Endothelial cell of hepatic sinusoid (primary cell): Measurements from ENCODE around the gene FLYWCH1.

ENCODE experiments used
- in situ Hi-C: cut with HindIII; loops from 2 replicates; pipeline ENCODE4 v1.10.0; 2017; ENCODE audit warnings: low sequenced_read_pairs

The FLYWCH1 gene

GRCh38 chr16:2949705-2950352 is 38.1 kb downstream of the FLYWCH1 start:
- in situ Hi-C loops, result no loop called here

GRCh38 chr16:2950353-2950724 is 38.6 kb downstream of the FLYWCH1 start:
- in situ Hi-C loops, result no loop called here

- in situ Hi-C loops, result no loop called here
Measured at GRCh38 chr16:2950773-2951172, 39.0 kb downstream of the FLYWCH1 start.

- in situ Hi-C loops, result no loop called here
Measured at GRCh38 chr16:2952679-2953078, 40.9 kb downstream of the FLYWCH1 start.

GRCh38 chr16:2953706-2954627 is 42.2 kb downstream of the FLYWCH1 start:
- in situ Hi-C loops, result no loop called here

GRCh38 chr16:2954656-2955381 is 43.1 kb downstream of the FLYWCH1 start:
- in situ Hi-C loops, result no loop called here

GRCh38 chr16:2955438-2955778 is 43.7 kb downstream of the FLYWCH1 start:
- in situ Hi-C loops, result no loop called here

- in situ Hi-C loops, result no loop called here
Measured at GRCh38 chr16:2955779-2956578, 44.2 kb downstream of the FLYWCH1 start.

- in situ Hi-C loops, result no loop called here
Measured at GRCh38 chr16:2956579-2956956, 44.8 kb downstream of the FLYWCH1 start.

- in situ Hi-C loops, result no loop called here
Measured at GRCh38 chr16:2959206-2959605, 47.5 kb downstream of the FLYWCH1 start.

GRCh38 chr16:2960183-2961010 is 48.7 kb downstream of the FLYWCH1 start:
- in situ Hi-C loops, result no loop called here

GRCh38 chr16:2962334-2963073 is 50.8 kb downstream of the FLYWCH1 start:
- in situ Hi-C loops, result no loop called here

- in situ Hi-C loops, result no loop called here
Measured at GRCh38 chr16:2963074-2963722, 51.5 kb downstream of the FLYWCH1 start.

- in situ Hi-C loops, result no loop called here
Measured at GRCh38 chr16:2963723-2964474, 52.2 kb downstream of the FLYWCH1 start, which contains the start of gene KREMEN2. TSS of gene KREMEN2 (plus strand) at chr16:2964275. CDS start at chr16:2964521, 246 bp downstream.

- in situ Hi-C loops, result no loop called here
Measured at GRCh38 chr16:2964475-2965336, 53.0 kb downstream of the FLYWCH1 start.

GRCh38 chr16:2966043-2966807 is 54.5 kb downstream of the FLYWCH1 start:
- in situ Hi-C loops, result no loop called here
